Measurements from ENCODE around the gene FOXL3. TPM values are rescaled to one million over a fixed set of nuclear protein-coding genes. Genes with fewer than 3 reads are reported as not detected.

Gene FOXL3
- total and polyA plus RNA-seq, 11 donors: not detected

GRCh38 chr7:300546-301290, 10.7 kb downstream of the FOXL3 start:
- DNase-seq (peak in 2 of 5 donors; percentile 14 to 33), ATAC-seq (no peak)
- TF ChIP-seq CTCF (IDR thresholded peaks at IDR 0.05) (no peak), POLR2A (IDR thresholded peaks at IDR 0.05) (no peak)
- H3K4me1 ChIP-seq: no peaks in the 10 kb centered on the region
- 84 to 94% (median 93%) methylated on average over 12 to 13 of the region's 13 CpGs for WGBS, 4 donors
- H3K9me3 ChIP-seq: no peaks in the 10 kb centered on the region
- H3K27ac ChIP-seq: no peak overlapping the region
- no peak overlapping the region for H3K4me3 ChIP-seq
- peaks cover 0 to 7% (median 2%) of the 10 kb centered on the region in 9 donors for H3K27me3 ChIP-seq
- H3K36me3 ChIP-seq: no peaks in the 10 kb centered on the region
- intact Hi-C loops (cut with DNase I): no loop called here

- TF ChIP-seq CTCF (IDR thresholded peaks at IDR 0.05): no peak
- TF ChIP-seq POLR2A (IDR thresholded peaks at IDR 0.05): no peak
- no peaks in the 10 kb centered on the region for H3K9me3 ChIP-seq
- peaks cover 0 to 6% (median 0%) of the 10 kb centered on the region in 9 donors for H3K27me3 ChIP-seq
- H3K4me3 ChIP-seq: no peak overlapping the region
- no peaks in the 10 kb centered on the region for H3K4me1 ChIP-seq
- intact Hi-C loops (cut with DNase I): no loop called here
- no peaks in the 10 kb centered on the region for H3K36me3 ChIP-seq
- WGBS, 4 donors: 81 to 86% (median 85%) methylated on average over 33 to 34 of the region's 34 CpGs
- H3K27ac ChIP-seq: no peak overlapping the region
- DNase-seq (peak in 2 of 5 donors; percentile 10 to 52), ATAC-seq (no peak)
These were observed 11.5 kb downstream of the FOXL3 start for GRCh38 chr7:301291-302053.

- ATAC-seq (no peak), DNase-seq (peak in 2 of 5 donors; percentile 16 to 40)
- 86 to 94% (median 91%) methylated on average over 12 to 18 of the region's 18 CpGs for WGBS, 4 donors
- TF ChIP-seq CTCF (IDR thresholded peaks at IDR 0.05): no peak
- no peak overlapping the region for H3K4me3 ChIP-seq
- intact Hi-C loops (cut with DNase I): no loop called here
- H3K27ac ChIP-seq: no peak overlapping the region
- H3K27me3 ChIP-seq: peaks cover 0 to 6% (median 0%) of the 10 kb centered on the region in 9 donors
- no peaks in the 10 kb centered on the region for H3K4me1 ChIP-seq
- peaks cover 0 to 2% (median 0%) of the 10 kb centered on the region in 12 donors for H3K9me3 ChIP-seq
- no peaks in the 10 kb centered on the region for H3K36me3 ChIP-seq
These were observed 12.4 kb downstream of the FOXL3 start for GRCh38 chr7:302054-302992.
